ENCODE data around the gene GLYAT.

GRCh38 chr11:58659404-58659803 lies 72.3 kb downstream of the GLYAT start:
- TF ChIP-seq POLR2A (IDR thresholded peaks at IDR 0.05): no peak
- TF ChIP-seq, protein P1, sequence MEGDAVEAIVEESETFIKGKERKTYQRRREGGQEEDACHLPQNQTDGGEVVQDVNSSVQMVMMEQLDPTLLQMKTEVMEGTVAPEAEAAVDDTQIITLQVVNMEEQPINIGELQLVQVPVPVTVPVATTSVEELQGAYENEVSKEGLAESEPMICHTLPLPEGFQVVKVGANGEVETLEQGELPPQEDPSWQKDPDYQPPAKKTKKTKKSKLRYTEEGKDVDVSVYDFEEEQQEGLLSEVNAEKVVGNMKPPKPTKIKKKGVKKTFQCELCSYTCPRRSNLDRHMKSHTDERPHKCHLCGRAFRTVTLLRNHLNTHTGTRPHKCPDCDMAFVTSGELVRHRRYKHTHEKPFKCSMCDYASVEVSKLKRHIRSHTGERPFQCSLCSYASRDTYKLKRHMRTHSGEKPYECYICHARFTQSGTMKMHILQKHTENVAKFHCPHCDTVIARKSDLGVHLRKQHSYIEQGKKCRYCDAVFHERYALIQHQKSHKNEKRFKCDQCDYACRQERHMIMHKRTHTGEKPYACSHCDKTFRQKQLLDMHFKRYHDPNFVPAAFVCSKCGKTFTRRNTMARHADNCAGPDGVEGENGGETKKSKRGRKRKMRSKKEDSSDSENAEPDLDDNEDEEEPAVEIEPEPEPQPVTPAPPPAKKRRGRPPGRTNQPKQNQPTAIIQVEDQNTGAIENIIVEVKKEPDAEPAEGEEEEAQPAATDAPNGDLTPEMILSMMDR (IDR thresholded peaks at IDR 0.05): no peak

Measured in right lobe of liver (tissue), 4 donors.